GM18951 (cell line): ENCODE results near the gene PKP2.
"Not testable (repeated sequence)": the region's sequence is repeated elsewhere in the genome, so short reads cannot be mapped to it uniquely, and the experiment has no call there.

ENCODE experiments used
- POLR2A ChIP-seq: IDR thresholded peaks from 4 replicates; pipeline ENCODE4 v1.6.1; 2011; ENCODE audit warnings: mild to moderate bottlenecking; ENCODE audit not compliant: insufficient read length, insufficient read depth; ENCODE audit errors: extremely low read depth
- in situ Hi-C: fragments of 300-500 bp; cut with MboI; formaldehyde crosslinking; loops from one replicate; pipeline ENCODE4 v1.12.0; 2022; ENCODE audit warnings: low sequenced_read_pairs, mixed read lengths, inconsistent platforms; ENCODE audit not compliant: unreplicated experiment

Gene PKP2

DNA sequence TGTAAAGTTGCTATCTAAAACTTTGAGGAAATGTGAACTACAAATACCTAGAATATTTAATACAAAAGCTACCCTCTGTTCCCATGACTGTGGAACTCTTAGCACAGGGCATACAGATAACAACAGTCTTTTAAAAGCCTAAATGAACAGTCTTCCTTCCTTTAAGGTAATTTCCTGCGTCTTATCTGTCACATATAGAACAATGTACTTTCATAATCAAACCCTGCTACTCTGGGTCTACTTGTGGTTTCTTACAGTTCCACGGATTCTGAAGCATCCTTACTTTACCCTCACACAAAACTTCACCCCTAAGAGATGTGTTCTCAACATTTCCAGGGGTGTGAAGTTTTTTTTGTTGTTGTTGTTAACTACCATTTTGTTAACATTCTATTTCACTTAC is 5.1 kb downstream of the PKP2 start:
- TF ChIP-seq POLR2A, result no peak
- in situ Hi-C loops, result no loop called here

GRCh38 chr12:32889011-32889760 is 7.4 kb downstream of the PKP2 start:
- TF ChIP-seq POLR2A, result no peak
- in situ Hi-C loops, result no loop called here

GRCh38 chr12:32887058-32887457 is 9.5 kb downstream of the PKP2 start:
- in situ Hi-C loops, result no loop called here
- no peak for TF ChIP-seq POLR2A

- in situ Hi-C loops, result no loop called here
- no peak for TF ChIP-seq POLR2A
Observed at GRCh38 chr12:32885831-32886230, 10.7 kb downstream of the PKP2 start.

DNA sequence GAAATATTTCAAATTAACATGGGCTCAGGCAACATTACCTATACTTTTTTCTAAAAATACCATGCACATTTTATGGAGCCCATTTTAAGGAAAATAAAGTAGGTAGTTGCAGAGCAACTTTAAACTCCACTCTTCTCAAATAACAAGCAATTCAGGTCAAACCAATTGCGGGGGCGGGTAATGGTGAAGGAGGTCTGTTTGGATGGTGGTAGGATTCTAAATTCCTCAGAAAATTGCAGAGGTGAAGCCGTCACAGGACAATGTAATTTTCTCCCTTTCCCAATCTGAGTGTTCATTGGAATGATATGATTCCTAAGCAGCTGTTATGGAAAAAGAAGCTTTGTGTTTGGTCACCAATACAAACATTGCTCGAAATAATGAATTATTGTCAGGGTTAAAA is 11.6 kb downstream of the PKP2 start:
- in situ Hi-C loops, result no loop called here
- TF ChIP-seq POLR2A, result no peak

DNA sequence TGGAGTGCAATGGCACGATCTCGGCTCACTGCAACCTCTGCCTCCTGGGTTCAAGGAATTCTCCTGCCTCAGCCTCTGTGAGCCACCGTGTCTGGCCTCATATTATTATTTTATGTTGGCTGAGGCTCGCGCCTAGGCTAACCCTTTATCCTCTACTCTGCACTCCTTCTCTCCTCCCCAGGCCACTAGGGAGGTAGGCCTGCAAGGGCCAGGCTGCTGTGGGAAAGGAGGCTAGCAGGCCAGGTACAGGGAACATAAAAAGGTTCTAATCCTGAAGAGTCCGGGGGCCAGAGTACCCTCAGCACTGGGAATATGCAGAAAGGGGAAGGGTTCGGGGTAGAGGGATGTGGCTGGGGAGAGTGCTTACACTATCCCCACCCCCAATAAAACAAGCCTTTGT is 14.9 kb downstream of the PKP2 start:
- in situ Hi-C loops, result no loop called here
- no peak for TF ChIP-seq POLR2A

- TF ChIP-seq POLR2A, result no peak
- in situ Hi-C loops, result no loop called here
Observed at GRCh38 chr12:32881107-32881506, 15.5 kb downstream of the PKP2 start.

DNA sequence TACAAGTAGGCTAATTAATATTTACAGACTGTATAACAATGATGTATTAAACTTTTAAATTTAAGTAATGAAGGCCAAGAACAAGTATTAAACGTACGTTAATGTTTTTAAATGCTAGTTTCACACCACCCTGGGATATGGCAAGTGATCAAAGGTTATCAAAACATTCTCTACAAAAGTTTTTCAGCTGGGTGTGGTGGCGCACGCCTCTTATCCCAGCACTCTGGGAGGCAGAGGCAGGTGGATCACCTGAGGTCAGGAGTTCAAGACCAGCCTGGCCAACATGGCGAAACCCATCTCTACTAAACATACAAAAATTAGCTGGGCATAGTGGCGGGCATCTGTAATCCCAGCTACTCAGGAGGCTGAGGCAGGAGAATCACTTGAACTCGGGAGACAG is 17.5 kb downstream of the PKP2 start:
- in situ Hi-C loops, result not testable (repeated sequence)

GRCh38 chr12:32877601-32878459 is 18.7 kb downstream of the PKP2 start:
- in situ Hi-C loops, result no loop called here

DNA sequence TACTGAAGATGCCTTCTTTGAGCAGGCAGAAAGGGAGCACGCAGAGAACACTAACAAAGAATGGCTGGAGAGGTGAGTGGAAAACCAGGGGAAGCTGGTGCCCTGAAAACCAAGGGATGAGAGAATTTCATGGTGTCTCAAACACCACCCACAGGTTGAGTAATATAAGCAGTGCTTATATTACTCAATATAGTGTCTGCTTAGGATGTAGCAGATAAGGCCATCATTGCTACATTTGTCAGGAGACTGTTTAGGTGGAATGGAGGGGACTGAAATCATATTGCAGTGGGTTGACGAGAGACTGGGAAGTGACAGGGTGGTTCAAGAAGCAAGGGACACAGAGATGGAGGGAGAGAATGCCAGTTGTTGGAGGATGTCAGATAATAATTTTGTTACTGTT is 20.6 kb downstream of the PKP2 start:
- TF ChIP-seq POLR2A, result no peak
- in situ Hi-C loops, result no loop called here

More at GRCh38 chr12:32877601-32878459, 18.7 kb downstream of the PKP2 start:
- TF ChIP-seq POLR2A, result no peak

GRCh38 chr12:32874975-32875374 is 21.6 kb downstream of the PKP2 start:
- in situ Hi-C loops, result no loop called here
- TF ChIP-seq POLR2A, result no peak

DNA sequence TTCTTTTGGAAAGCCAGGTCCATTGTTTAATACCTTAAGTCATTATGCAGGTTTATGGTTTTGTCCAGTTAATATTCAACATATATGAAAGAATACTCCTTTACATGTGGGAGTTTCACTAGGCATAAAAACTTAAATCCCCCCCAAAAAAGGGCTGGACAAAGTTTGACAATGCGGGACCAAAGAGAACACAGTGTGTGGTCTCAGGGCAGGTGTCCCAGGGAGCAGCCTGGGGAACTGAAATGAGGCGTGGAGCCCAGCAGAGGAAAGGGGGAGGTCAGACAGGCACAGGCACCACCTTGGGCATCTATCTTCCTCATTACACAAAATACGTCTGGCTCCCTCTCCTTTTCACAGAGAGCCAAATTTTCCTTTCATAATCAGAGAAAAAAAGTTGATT is 22.5 kb downstream of the PKP2 start:
- in situ Hi-C loops, result no loop called here
- no peak for TF ChIP-seq POLR2A

DNA sequence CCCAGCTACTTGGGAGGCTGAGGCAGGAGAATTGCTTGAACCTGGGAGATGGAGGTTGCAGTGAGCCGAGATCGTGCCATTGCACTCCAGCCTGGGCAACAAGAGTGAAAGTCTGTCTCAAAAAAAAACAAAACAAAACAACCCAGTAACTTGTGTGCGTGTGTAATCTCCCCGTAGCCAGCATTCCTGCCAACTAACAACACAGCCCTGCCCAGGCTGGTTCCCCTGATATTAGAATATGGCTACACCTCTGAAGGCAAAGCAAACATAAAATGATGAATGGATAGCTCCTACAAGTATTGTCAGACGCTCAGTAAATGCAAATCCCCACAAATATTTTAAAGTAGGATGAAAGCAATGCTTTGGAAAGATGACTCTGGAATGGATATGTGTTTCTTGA is 24.2 kb downstream of the PKP2 start:
- in situ Hi-C loops, result not testable (repeated sequence)

GRCh38 chr12:32870716-32871115 is 25.9 kb downstream of the PKP2 start:
- in situ Hi-C loops, result no loop called here
- TF ChIP-seq POLR2A, result no peak
